CD4-positive, alpha-beta T cell treated with Interleukin-17A for 1 hour (primary cell): Measurements from ENCODE around the gene TNPO1.

Experiments
- DNase-seq: peaks from one replicate; pipeline ENCODE4 v3.0.0-alpha.2; 2020

Gene TNPO1

DNA sequence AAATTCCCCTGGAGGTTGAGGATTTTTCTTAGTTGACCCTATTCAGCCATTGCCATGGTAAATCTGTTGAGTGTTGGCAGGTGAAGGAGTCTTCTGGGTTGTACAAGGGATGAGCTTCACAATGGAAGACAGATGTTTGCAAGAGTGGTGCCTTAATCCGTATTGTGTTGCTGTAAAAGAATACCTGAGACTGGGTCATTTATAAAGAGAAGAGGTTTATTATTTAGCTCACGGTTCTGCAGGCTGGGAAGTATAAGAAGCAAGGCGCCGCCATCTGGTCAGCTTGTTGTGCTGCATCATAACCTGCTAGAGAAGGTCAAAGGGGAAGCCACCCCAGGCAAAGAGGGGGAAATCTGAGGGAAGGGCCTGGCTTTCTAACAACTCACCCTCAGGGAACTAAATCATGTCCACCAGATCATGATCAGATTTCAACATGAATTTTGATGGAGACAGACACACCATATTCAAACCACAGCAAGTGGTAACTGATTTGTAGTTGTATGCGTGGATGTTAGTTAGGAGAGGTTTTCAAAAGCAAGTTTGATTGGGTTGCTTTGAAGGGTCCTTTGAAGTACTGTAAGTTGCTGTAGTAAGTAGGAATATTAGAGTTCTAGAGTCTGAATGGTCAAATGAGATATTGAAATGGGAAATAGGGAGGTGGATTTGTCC lies 2.5 kb downstream of the TNPO1 start:
- peak; percentile 67 for DNase-seq

DNA sequence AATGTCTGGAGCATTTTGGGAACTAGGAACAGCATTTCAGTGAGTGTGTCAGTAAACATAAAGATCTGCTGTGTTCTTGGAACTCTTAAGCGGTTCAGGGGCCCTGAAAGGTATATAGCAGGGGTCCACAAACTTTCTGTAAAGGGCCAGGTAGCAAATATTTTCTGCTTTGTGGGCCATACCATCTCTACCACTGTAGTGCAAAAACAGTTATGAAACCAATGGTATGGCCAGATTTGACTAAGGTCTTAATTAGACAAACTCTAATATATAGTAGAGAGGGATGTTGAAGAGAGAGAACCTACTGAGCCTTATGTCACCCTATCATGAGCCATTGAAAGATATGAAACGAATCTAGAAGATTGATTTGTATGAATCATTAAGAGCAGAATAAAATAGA lies 5.3 kb downstream of the TNPO1 start:
- no peak for DNase-seq

DNA sequence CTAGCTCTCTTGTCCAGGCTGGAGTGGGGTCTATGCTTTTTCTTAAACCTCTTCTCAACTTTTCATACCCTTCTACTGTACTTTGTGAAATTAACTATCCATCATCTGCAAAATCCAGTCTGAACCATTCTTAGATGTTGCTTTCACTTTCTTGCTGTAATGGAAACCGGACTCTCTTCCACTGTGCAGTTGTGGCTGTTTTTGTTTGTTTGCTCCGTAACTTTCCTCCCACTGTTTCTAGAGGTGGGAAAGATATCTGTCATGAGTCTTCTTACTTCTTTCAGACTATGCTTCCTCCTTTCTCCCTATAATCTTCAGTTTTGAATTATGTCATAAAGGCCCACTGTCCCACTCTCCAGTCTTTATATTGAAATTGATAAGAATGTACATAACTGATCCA lies 6.5 kb downstream of the TNPO1 start:
- DNase-seq, result no peak

DNA sequence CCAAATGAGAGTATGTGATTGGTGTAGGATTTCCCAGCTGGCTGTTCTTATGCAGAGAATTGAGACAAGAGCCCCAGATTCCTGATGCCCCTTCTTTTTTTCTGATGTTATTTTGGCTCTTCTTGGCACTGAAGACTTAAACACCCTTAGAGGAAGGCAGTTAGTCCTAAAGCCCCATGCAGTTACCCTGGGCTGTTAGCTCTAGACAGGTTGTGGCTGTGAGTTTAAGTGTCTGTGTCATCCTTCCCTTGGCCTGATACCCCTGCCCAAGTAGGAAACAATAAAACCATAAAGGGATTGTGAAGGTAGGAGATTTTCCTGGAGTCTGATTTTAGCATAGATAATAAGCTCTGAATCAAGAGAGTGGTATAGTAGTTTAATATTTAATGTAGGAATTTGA lies 13.2 kb downstream of the TNPO1 start:
- DNase-seq, result no peak

DNA sequence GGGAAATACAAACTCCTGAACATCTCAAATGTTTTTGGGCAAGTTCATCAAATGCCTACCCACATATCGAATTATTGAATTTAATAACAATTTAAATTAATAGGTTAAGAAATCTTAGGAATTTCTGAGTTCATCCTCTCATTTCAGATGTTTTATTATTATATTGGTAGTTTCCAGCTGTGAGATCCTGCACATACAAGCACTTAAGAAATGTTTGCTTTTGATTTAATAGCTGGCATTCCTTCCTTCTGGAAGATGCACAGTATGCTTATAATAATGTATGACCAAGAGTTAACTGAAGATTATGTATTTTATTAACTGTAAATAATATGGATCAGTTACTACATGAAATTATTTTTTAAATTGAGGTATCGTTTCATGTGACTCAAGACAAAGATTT lies 13.9 kb downstream of the TNPO1 start:
- no peak for DNase-seq

DNA sequence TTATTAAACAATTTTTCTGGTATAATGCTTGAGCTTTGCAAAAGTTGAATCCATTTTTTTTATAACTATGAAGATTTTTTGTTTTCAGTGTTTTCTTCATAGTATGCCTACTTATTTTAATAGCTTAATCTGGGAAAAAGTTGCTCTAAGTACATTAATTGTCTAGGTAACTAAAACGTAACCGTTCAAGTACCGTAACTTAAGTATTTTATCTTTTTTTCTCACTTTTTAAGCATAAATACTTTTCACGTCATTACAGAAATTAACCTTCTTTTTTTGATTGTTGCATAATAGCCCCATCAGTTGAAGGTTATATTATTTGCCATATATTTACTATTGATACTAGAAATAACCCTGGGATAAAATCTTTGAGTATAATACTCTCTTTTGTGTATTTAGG lies 15.2 kb downstream of the TNPO1 start:
- no peak for DNase-seq

DNA sequence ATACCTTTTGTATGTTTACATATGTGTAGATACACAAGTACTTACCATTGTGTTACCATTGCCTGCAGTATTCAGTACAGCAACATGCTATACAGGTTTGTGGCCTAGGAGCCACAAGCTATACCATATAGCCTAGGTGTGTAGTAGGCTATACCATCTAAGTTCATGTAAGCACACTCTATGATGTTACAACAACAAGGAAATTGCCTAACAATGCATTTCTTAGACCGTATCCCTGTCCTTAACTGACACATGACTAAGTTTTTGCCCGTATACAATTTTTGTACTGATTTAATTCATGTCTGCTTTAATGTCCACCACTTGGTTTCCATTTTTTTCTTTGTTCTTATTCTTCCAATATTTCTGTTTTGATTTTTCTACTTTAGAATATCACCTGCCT lies 18.5 kb downstream of the TNPO1 start:
- DNase-seq, result no peak

DNA sequence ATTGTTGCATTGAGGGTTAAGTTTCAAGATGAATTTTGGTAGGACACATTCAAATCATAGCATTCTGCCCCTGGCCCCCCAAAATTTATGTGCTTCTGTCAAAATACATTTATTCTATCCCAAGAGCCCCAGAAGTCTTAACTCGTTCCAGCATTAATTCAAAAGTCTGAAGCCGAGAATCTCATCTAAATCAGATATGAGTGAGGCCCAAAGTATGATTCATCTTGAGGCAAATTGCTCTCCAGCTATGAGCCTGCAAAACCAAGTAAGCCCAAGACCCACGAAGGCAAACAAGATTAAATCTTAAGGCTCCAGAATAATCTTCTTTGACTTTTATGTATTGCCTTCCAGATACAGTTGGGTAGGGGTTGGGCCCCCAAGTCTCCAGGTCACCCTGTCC lies 19.2 kb downstream of the TNPO1 start:
- DNase-seq, result no peak

DNA sequence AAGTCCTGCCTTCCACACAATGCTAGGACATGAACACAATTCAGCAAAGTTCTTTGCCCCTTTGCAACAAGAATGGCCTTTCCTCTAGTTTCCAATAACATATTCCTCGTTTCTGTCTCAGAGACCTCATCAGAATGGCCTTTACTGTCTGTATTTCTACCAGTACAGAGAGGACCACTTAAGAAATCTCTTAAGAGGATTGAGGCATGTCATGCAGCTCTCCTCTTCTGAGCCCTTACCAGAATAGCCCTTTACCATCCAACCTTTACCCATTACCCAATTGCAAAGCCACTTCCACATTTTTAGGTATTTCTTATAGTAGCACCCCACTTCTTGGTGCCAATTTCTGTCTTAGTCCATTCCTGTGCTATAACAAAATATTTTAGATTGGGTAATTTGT lies 20.3 kb downstream of the TNPO1 start:
- no peak for DNase-seq

DNA sequence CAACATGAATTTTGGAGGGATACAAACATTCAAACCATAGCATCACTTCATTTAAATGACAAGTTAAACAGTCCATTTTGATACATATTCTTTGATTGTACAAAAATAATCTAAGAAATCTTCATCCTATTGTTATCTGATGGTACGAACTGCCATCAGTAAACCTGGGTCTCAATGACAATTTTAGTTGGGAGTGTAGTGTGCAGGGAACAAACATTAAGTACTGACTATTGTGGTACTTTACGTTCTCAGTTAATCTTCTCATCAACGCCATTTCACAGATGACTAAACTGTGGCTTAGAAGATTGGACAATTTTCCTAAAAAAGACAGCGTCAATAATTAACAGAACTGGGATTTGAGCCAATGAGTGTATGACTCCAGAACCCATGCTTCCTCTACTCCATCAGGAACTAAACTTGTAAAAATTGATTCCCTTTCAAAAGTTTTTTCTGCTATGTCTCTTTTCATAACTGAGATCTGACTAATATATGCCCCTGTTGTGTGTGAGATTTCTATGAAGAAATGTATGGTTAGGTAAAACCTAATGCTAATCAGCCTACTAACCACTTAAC lies 21.1 kb downstream of the TNPO1 start:
- DNase-seq, result no peak

DNA sequence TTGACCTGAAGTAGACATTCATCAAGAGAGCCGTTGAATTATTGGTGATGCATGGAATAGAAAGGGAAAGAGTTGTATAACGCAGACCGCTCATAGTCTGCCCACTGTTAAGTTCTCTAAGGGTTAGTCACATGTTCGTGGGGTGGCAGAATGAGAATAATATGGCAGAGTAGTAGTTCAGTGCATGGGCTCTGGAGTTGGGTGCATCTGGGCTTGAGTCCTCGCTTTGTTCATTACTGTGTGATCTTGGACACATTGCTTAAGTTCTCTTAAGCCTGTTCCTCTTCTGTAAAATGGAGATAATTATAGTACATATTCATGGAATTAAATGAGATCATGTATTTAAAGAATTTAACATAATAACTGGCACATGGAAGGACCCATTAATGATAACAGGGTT lies 23.6 kb downstream of the TNPO1 start:
- no peak for DNase-seq

DNA sequence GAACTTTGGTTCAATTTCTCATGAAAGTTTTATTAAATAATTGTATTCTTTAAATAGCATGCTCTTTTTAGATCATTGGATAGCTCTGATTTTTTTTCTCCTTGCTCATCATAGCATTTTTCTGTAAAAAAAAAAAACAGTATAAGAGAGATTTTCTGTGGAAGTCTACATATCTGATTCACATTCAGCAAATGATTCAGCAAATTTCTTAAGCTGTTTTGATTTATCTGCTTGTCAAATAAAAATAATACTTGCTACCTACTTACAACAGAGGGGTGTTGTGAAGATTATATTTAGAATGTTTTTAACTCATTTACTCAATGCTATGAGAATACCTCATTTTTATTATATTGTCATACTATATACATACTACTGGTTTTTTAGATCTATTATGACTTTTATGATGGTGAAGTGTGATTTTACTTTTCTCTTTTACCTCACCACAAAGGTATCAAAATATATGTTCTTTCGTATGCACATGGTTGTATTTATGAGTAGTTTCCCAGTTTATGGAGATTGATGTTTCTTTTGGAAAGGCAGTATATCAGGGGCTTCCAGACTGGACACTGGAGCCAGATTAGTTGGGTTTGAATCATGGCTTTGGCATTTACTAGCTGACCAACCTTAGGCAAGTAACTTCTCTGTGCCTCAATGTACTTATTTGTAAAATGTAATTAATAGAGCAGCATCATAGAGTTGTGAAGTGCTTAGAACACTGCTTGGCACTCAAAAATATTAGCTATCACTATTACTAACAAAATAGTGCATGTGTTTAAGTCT lies 25.5 kb downstream of the TNPO1 start:
- DNase-seq, result no peak

DNA sequence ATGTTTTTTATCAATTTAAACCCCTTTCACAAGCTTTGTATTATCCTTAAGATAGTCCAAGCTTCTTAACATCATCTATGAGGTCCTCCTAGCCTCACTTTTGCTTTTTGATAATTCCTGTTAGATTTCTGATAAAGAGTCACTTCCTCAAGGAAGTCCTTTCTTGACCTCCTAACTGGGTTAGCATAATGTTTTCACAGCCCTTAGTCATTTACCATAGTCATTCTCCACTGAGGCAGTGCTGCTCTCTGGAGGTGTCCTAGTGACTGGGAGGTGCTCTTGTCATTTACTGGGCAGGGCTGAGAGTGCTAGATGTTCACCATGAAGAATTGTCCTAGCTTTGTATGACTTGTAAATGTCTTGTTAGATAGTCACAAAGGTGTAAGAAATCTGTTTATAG lies 26.4 kb downstream of the TNPO1 start:
- DNase-seq, result no peak

DNA sequence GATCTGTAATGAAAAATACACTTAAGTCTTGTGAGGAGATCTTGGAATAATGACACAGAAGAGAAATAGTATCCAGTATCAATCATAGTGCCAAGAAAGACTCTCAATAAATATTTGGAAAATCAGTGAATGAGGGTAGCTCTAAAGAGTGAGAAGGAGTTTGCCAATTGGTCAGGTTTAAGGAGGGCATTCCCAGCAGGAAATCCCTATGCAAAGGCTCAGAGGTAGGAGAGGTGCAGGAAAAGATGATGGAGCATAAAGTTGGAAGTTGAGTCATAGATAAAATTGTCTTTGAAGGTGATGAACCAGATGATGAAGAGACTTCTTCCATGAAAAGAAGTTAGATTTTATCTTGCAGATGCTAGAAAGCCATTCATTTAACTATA lies 27.8 kb downstream of the TNPO1 start:
- no peak for DNase-seq

DNA sequence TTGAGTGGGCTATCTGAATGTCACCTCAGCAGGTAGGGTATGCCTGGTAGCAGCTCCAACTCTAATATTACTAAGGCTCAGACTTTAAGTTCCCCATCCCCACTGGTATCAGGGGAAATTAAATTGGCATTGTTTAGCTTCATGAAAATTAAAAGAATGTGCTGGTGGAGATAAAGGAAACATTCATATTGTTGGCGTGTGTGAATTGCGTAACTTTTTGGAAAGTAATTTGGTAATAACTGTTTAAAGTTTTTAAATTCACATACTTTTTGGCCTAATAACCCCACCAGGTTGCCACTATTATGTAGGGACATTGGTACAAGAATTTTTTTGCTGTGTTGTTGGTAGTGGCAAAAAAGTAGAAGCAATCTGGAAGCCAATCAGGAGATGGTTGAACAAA lies 29.4 kb downstream of the TNPO1 start:
- no peak for DNase-seq

DNA sequence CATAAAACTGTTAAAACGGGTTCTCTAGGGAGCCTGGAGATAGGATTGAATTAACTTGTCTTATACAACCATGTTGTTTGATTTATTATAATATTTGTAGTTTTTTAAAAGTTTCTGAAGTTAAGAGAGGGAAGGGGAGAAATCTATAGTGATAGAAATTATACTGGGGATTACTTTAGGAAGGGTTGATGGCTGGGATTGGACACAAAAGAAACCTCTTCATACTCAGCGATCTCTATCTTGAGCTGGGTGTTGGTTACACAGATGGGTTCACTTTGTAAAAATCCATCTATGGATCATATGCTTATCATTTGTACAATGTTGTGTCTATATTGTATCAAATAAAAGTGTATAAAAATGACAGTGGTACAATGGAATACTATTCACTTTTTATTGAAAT lies 30.0 kb downstream of the TNPO1 start:
- no peak for DNase-seq

DNA sequence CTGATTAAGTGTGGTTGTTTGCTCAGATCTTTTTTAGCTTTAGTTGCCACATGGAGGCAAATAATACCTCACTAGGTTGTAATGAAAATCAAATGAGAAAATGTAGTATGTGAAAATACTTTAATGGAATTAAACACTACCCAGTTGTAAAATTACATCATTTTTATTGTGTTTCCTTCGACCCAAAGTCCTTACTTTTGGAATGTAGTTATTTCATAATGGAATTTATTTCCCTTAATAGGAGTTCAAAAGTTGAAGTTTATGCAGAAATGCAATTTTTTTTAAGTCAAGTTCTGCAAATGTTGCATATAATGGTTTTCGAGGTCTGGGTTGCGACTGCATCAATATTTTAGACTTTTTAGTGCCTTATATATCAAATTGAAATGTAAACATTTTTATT lies 31.0 kb downstream of the TNPO1 start:
- DNase-seq, result no peak

DNA sequence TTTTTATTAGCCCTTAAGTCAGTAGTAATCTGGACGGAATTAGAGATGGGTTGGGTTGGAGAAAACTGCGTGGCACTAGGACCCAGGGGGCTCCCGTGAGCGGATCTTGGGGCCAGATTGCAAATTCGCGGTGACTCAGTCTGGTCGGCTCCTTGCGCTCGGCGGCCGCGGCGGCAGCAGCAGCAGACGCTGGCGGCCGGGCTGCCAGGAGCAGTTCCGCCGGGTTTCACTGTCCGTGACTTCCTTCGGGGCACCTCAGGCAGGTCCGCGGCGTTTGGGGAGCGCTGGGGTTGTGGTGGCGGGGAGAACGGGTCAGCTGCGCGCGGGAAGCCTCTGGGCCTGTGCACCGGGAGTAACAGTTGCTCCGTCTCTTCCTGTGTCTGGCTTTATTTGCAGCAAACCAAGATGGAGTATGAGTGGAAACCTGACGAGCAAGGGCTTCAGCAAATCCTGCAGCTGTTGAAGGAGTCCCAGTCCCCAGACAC lies 31.6 kb downstream of the TNPO1 start:
- peak; percentile 84 for DNase-seq

DNA sequence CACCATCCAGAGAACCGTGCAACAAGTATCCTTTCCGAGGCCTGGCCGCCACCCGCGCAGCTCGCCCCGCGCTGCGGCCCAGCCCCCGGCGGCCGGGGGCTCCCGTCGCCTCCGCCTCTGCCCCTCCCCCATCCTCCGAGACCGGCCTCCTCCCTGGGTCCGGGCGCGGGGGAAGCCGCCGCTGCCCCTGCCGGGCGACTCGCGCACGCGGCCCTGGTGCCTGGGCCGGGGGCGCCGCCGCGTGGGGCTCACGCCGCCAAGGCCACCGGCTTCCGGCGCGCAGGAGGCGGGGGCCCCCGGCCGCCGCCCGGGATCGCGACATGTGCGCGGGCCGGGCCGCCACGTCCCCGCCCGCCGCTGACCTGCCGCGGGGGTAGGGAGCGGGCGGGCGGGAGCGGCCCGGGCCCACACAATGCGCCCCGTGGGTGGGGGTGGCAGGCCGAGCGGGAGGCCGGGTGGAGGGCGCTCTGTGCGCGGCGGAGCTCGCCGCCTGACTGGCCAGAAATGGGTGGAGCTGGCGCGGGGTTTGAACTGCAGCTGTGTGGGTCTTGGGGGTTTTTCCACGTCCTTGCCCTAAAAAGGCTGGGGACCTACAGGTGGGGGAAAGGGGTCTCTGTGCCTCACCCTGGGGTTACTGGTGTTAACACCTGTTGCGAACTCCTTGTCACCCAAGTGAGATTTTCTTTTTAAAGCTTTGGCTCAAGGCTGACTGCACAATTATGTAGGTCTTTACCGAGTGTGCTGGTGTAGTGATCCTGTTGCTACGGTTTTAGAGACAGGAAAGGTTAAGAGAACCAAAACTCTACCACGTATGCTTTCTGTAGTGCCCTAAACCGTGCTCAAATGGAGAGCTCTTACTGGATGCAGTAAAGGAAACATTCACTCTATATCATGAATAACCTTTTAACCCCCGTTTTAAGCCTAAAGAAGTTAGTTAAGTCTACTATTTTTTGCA lies 32.3 kb downstream of the TNPO1 start:
- DNase-seq, result peak; percentile 46

DNA sequence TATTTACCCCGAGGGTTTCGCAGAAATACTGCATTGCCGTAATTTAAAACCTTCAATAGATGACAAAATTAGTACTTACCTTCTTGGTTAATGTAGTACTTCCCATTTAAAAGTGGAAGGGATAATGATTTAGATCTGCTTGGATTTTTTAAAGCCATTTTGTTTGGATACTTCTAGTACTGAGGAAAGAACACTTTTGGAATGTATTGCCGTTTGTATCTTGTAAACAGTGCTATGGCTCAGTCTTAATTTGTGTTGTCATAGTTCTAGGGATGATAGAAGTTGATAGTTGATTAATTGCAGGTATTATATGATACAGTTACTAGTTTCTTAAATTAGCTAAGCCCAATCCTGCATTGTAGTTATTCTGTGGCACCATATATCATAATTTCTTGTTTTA lies 33.1 kb downstream of the TNPO1 start:
- no peak for DNase-seq

DNA sequence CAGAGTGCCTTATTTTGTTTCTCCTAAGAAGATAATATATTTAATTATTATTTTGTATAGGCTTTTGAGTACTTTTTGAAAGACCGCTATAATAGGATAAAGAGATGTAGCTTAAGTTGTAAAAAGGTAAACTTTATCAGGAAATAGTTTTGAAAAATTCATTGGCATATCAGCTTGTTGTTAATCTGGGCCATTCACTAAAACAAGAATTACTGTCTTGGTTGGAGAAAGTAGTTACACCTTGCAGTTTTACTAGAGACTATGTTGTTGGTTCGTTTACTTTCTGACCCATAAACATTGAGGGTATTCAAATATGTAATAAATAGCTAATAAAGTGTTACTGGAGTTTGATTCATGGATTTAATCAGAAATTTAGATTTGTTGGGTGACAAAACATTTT lies 33.7 kb downstream of the TNPO1 start:
- no peak for DNase-seq

DNA sequence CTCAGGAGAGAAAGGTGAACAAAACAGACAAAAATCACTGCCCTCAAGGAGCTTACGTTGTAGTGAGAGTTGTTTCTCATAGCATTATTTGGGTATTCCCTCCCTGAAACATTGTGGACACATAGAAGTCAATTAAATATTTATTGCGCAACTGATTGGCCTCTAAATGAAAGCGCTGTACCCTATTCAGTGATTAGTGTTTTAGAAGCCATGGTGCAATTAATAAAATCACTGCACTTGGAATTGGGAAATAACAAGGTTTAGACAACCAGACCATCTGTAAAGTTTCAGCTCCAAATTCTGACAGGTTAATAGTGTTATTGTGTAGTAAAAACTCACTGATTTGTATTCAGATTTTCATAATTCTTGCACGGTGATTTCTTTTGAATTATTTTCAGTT lies 35.9 kb downstream of the TNPO1 start:
- DNase-seq, result no peak

DNA sequence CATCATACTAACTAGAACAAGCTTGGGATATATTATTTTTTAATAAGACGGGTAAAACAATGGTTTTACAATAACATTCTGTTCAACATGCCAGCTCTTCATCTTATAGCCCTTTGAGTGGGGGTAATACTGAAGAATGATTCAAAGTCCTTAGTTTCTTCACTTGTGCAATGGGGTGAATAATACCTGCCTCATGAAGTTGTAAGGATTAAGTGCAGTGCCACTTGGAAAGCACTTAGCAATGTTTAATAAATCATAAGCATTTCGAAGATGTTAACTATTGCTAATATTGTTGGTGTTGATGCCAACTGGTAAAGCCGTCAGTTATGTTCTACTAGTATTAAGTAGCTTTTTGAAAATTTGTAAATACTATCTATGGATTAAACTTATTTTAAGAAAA lies 38.0 kb downstream of the TNPO1 start:
- no peak for DNase-seq
